Body of pancreas (tissue), 4 donors: Measurements from ENCODE around the gene CCSAP. TPM values are rescaled to one million over a fixed set of nuclear protein-coding genes. Genes with fewer than 3 reads are reported as not detected.

Source experiments
- ATAC-seq: fragments of 150-250 bp; one replicate; pipeline ENCODE4 v1.9.1; 2016
- DNase-seq, 4 donors: peaks; one replicate each; pipeline ENCODE4 v3.0.0-alpha.2; 2019
- H3K27ac ChIP-seq, 4 donors: fragments of 200-600 bp; sonication (generic); 1 replicate in 3 of 4; 2 replicates in 1 of 4; pipeline versions ENCODE4 v1.5.1 to v1.6.1; 2016 to 2019; ENCODE audit warnings: mild to moderate bottlenecking in 1 of 4, mixed read lengths in 1 of 4, moderate library complexity in 1 of 4
- H3K27me3 ChIP-seq, 2 donors: fragments of 200-600 bp; sonication (generic); one replicate each; pipeline ENCODE4 v1.6.0; 2016; ENCODE audit warnings: mild to moderate bottlenecking in 1 of 2
- H3K36me3 ChIP-seq, 2 donors: fragments of 200-600 bp; sonication (generic); replicated peaks in 1 of 2; 2 replicates each; pipeline ENCODE4 v1.5.1; 2016; ENCODE audit warnings: low read depth in 2 of 2; ENCODE audit not compliant: insufficient read depth in 1 of 2
- H3K4me1 ChIP-seq: fragments of 200-600 bp; sonication (generic); one replicate; pipeline ENCODE4 v1.6.0; 2016
- H3K4me3 ChIP-seq, 2 donors: fragments of 200-600 bp; sonication (generic); 1 replicate in 1 of 2; 2 replicates in 1 of 2; pipeline ENCODE4 v1.5.1; 2016 to 2019
- H3K9me3 ChIP-seq, 3 donors: fragments of 200-600 bp; sonication (generic); 1 replicate in 2 of 3; 2 replicates in 1 of 3; pipeline ENCODE4 v1.5.1; 2016
- CTCF ChIP-seq, 7 experiments: fragments of 450-650 bp in 4 of 7; fragments of 200-600 bp in 3 of 7; sonication (generic) in 3 of 7; IDR thresholded peaks; one replicate each; pipeline ENCODE4 v1.5.1; 2016 to 2019; ENCODE audit warnings: antibody characterized with exemption in 7 of 7
- POLR2A ChIP-seq, 3 donors: fragments of 450-650 bp; IDR thresholded peaks; one replicate each; pipeline ENCODE4 v1.6.1; 2016; ENCODE audit warnings: antibody characterized with exemption in 3 of 3, mild to moderate bottlenecking in 2 of 3
- WGBS, 2 donors: methylation state at CpG; one replicate each; pipeline ENCODE4 v1.1.5; 2017; 5-methylcytosine and 5-hydroxymethylcytosine counted together
- intact Hi-C: fragments of 100-400 bp; cut with DNase I; formaldehyde crosslinking; loops from one replicate; pipeline ENCODE4 v1.15.1; 2023
- total RNA-seq, 2 donors: library from RNA; depleted of rRNA; stranded (reverse); fragments of >200 nt; gene quantifications; one replicate each; pipeline ENCODE4 v1.1.0, GENCODE V29; 2016

Gene CCSAP
- total RNA-seq, 2 donors from 2014 or later: 1.6 to 2.0 TPM

GRCh38 chr1:229287267-229287666 lies 55.6 kb downstream of the CCSAP start:
- 94 to 100% methylated on average over 1 of the region's 1 CpG for WGBS, 2 donors
- TF ChIP-seq POLR2A (IDR thresholded peaks at IDR 0.05) (no peak), CTCF (IDR thresholded peaks at IDR 0.05) (no peak)
- Histone ChIP-seq H3K27me3 (no peaks in the 10 kb centered on the region), H3K4me1 (no peaks in the 10 kb centered on the region), H3K9me3 (no peaks in the 10 kb centered on the region), H3K27ac (no peak overlapping the region), H3K4me3 (no peak overlapping the region), H3K36me3 (peaks cover 4 to 5% of the 10 kb centered on the region in 2 donors)
- DNase-seq: no peak
- ATAC-seq: no peak
- intact Hi-C loops: no loop called here

DNA sequence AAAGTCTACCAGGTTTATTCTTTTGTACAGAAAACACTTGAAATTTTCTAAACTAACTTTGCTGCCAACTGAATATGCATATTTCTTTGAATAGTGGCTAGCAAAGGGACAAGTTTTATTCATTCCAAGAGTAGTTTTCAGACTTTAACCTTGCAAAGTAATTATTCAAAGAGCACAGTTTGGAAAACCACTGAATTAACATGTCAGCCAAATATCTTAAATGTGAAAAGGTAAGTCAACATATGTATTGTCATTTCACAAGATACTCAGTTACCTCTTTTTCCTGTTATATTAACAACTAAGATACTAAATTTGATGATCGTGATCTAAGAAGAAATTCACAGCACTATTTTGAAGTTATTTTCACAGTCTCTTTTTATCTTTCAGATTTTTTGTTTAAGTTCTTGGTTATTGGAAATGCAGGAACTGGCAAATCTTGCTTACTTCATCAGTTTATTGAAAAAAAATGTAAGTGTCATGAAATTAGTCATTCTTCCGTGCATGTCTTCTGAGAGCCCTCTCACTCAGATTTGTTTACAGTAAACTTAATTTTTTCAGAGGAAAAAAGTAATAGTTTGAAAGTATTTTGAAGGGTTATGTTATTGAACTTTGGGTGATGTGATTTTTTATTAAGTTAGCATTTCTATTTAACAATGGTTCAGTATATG lies 56.6 kb downstream of the CCSAP start:
- intact Hi-C loops: no loop called here

GRCh38 chr1:229285440-229285839 lies 57.4 kb downstream of the CCSAP start:
- Histone ChIP-seq H3K9me3 (no peaks in the 10 kb centered on the region), H3K4me3 (no peak overlapping the region), H3K4me1 (peaks cover 10% of the 10 kb centered on the region), H3K27me3 (no peaks in the 10 kb centered on the region), H3K27ac (no peak overlapping the region), H3K36me3 (peaks cover 4 to 5% of the 10 kb centered on the region in 2 donors)
- DNase-seq (no peak), ATAC-seq (no peak)
- WGBS, 2 donors: 81 to 89% methylated on average over 2 of the region's 2 CpGs
- intact Hi-C loops: no loop called here
- no peak for TF ChIP-seq POLR2A (IDR thresholded peaks at IDR 0.05)
- no peak for TF ChIP-seq CTCF (IDR thresholded peaks at IDR 0.05)

More for the DNA sequence above, 56.6 kb downstream of the CCSAP start:
- ATAC-seq (no peak), DNase-seq (no peak)
- Histone ChIP-seq H3K27ac (no peak overlapping the region), H3K4me3 (no peak overlapping the region), H3K27me3 (no peaks in the 10 kb centered on the region), H3K9me3 (no peaks in the 10 kb centered on the region), H3K4me1 (peaks cover 2% of the 10 kb centered on the region), H3K36me3 (peaks cover 4 to 5% of the 10 kb centered on the region in 2 donors)
- WGBS, 2 donors: 77% methylated on average over 2 of the region's 2 CpGs
- TF ChIP-seq POLR2A (IDR thresholded peaks at IDR 0.05): no peak

DNA sequence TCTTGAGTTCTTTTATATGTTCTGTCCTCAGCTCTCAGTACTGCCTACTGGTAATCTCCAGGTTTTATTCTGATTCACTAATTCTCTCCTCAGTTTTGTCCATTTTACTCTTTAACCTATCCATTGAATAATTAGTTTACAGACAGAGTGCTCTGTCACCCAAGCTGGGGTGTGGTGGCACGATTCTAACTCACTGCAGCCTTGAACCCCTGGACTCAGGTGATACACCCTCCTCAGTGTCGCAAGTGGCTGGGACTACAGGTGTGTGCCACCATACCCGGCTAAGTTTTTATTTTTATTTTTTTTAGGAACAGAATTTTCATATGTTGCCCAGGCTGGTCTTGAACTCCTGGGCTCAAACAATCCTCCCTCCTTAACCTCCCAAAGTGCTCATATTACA lies 58.0 kb downstream of the CCSAP start:
- H3K36me3 ChIP-seq: peaks cover 4 to 5% of the 10 kb centered on the region in 2 donors
- no peak overlapping the region for H3K4me3 ChIP-seq
- H3K9me3 ChIP-seq: no peaks in the 10 kb centered on the region
- no peak for TF ChIP-seq POLR2A (IDR thresholded peaks at IDR 0.05)
- no peak for TF ChIP-seq CTCF (IDR thresholded peaks at IDR 0.05)
- H3K27me3 ChIP-seq: no peaks in the 10 kb centered on the region
- peaks cover 16% of the 10 kb centered on the region for H3K4me1 ChIP-seq
- WGBS, 2 donors: 65 to 78% methylated on average over 3 of the region's 3 CpGs
- DNase-seq (no peak), ATAC-seq (no peak)
- intact Hi-C loops: no loop called here
- H3K27ac ChIP-seq: no peak overlapping the region

GRCh38 chr1:229283183-229283611 lies 59.6 kb downstream of the CCSAP start:
- peaks cover 0 to 5% of the 10 kb centered on the region in 2 donors for H3K36me3 ChIP-seq
- H3K4me3 ChIP-seq: no peak overlapping the region
- ATAC-seq (no peak), DNase-seq (no peak)
- H3K27me3 ChIP-seq: no peaks in the 10 kb centered on the region
- H3K9me3 ChIP-seq: no peaks in the 10 kb centered on the region
- peaks cover 30% of the 10 kb centered on the region for H3K4me1 ChIP-seq
- no peak for TF ChIP-seq CTCF (IDR thresholded peaks at IDR 0.05)
- TF ChIP-seq POLR2A (IDR thresholded peaks at IDR 0.05): no peak
- WGBS, 2 donors: 74 to 80% methylated on average over 3 of the region's 3 CpGs
- intact Hi-C loops: no loop called here
- no peak overlapping the region for H3K27ac ChIP-seq
